GM12878 (cell line): ENCODE measurements around the gene OR4D1. TPM values are rescaled to one million over a fixed set of nuclear protein-coding genes. Genes with fewer than 3 reads are reported as not detected.

Source experiments
- ATAC-seq: fragments of 200-7000 bp; cut with Tn5 transposase; 3 replicates; pipeline ENCODE4 v1.9.1; 2020; ENCODE audit warnings: mild to moderate bottlenecking, moderate library complexity
- BruUV-seq: library from RNA; stranded (reverse); fragments of 400-500 nt; replicated peaks from 2 replicates; lab custom pipeline; 2021; lab: Mats Ljungman, UMichigan
- CTCF ChIA-PET: fragments of 300-600 bp; sonication (Branson Sonifier 250); formaldehyde crosslinking; extraction: SDS; loops from one replicate; lab custom pipeline; 2021; ENCODE audit warnings: inconsistent platforms; lab: Yijun Ruan, JAX
- POLR2A ChIA-PET: fragments of 350-600 bp; formaldehyde crosslinking; extraction: SDS; loops from one replicate; lab custom pipeline; 2021; ENCODE audit warnings: inconsistent platforms; lab: Charles Lee
- RAD21 ChIA-PET: fragments of 300-600 bp; sonication (Branson Sonifier 250); formaldehyde crosslinking; loops from one replicate; lab custom pipeline; 2023; ENCODE audit warnings: antibody characterized with exemption; ENCODE audit not compliant: unreplicated experiment; lab: Charles Lee
- SMC1A ChIA-PET: fragments of 300-600 bp; sonication (Branson Sonifier 250); formaldehyde crosslinking; loops from one replicate; lab custom pipeline; 2023; ENCODE audit not compliant: unreplicated experiment, uncharacterized antibody; lab: Charles Lee
- DNase-seq: peaks from one replicate; pipeline ENCODE4 v3.0.0-alpha.2; 2011; ENCODE audit warnings: low read depth, low spot score
- FAIRE-seq: peaks from 3 replicates; lab custom pipeline; 2011; peaks lifted over from hg19 to GRCh38; lab: Jason Lieb, UNC
- H2AFZ ChIP-seq: 2 replicates; pipeline ENCODE4 v1.6.0; 2011; ENCODE audit warnings: low read depth, low read length, control low read depth; ENCODE audit not compliant: control insufficient read depth
- H3K27ac ChIP-seq: 2 replicates; pipeline ENCODE4 v1.5.1; 2011; ENCODE audit warnings: control low read depth; ENCODE audit not compliant: control insufficient read depth, insufficient read depth
- H3K27me3 ChIP-seq, 2 experiments: replicated peaks in 1 of 2; 2 replicates each; pipeline versions ENCODE4 v1.6.0 to v1.6.1; 2011; ENCODE audit warnings: low read length in 1 of 2; ENCODE audit not compliant: control insufficient read depth in 2 of 2, insufficient read depth in 2 of 2
- H3K36me3 ChIP-seq, 2 experiments: 2 replicates each; pipeline ENCODE4 v1.5.1; 2011; ENCODE audit warnings: low read length in 1 of 2; ENCODE audit not compliant: control insufficient read depth in 2 of 2, insufficient read depth in 2 of 2
- H3K4me1 ChIP-seq: 2 replicates; pipeline ENCODE4 v1.6.1; 2011; ENCODE audit warnings: mild to moderate bottlenecking, low read length, moderate library complexity, mixed read lengths; ENCODE audit not compliant: control insufficient read depth, insufficient read depth
- H3K4me2 ChIP-seq: 2 replicates; pipeline ENCODE4 v1.6.0; 2011; ENCODE audit warnings: control low read depth; ENCODE audit not compliant: control insufficient read depth, insufficient read depth
- H3K4me3 ChIP-seq: fragments of 200-600 bp; sonication (generic); 2 replicates; pipeline ENCODE4 v1.5.1; 2016
- H3K79me2 ChIP-seq: 2 replicates; pipeline ENCODE4 v1.6.0; 2011; ENCODE audit warnings: low read length; ENCODE audit not compliant: control insufficient read depth, insufficient read depth
- H3K9ac ChIP-seq: 2 replicates; pipeline ENCODE4 v1.8.0; 2011; ENCODE audit warnings: low read length, control low read depth, mixed read lengths; ENCODE audit not compliant: control insufficient read depth, insufficient read depth
- H3K9me3 ChIP-seq: replicated peaks from 3 replicates; pipeline ENCODE4 v1.5.1; 2011; ENCODE audit warnings: mild to moderate bottlenecking, low read length; ENCODE audit not compliant: control insufficient read depth, insufficient read depth
- H4K20me1 ChIP-seq: 2 replicates; pipeline ENCODE4 v1.6.0; 2011; ENCODE audit not compliant: control insufficient read depth, insufficient read depth
- BCL11A ChIP-seq: IDR thresholded peaks from 2 replicates; pipeline ENCODE4 v1.6.1; 2011; ENCODE audit warnings: low read depth, low read length
- BHLHE40 ChIP-seq, 2 experiments: fragments of 450-650 bp in 1 of 2; IDR thresholded peaks; 2 replicates each; pipeline ENCODE4 v1.6.1; 2011 to 2017; ENCODE audit warnings: low read depth in 2 of 2, borderline replicate concordance in 1 of 2, improper control_type of control experiment in 1 of 2, low read length in 1 of 2, mild to moderate bottlenecking in 1 of 2
- CEBPB ChIP-seq, 2 experiments: fragments of 150-350 bp in 1 of 2; IDR thresholded peaks; 2 replicates each; pipeline ENCODE4 v1.6.1; 2012 to 2014; ENCODE audit warnings: low read depth in 2 of 2, low read length in 2 of 2, borderline replicate concordance in 1 of 2, inconsistent platforms in 1 of 2
- EED ChIP-seq: sonication (generic); IDR thresholded peaks from 2 replicates; pipeline ENCODE4 v1.6.1; 2016; ENCODE audit warnings: antibody characterized with exemption, low read depth
- GATAD2B ChIP-seq: fragments of 450-650 bp; conservative IDR thresholded peaks from 2 replicates; pipeline ENCODE4 v1.6.1; 2017; ENCODE audit warnings: low read depth, mild to moderate bottlenecking, moderate library complexity
- HDAC2 ChIP-seq: fragments of 200-600 bp; sonication (generic); IDR thresholded peaks from 2 replicates; pipeline ENCODE4 v1.6.1; 2017
- MXI1 ChIP-seq: fragments of 150-350 bp; IDR thresholded peaks from 2 replicates; pipeline ENCODE4 v1.6.1; 2011; ENCODE audit warnings: low read depth, mild to moderate bottlenecking, inconsistent platforms, low read length, improper control_type of control experiment
- PML ChIP-seq: IDR thresholded peaks from 2 replicates; pipeline ENCODE4 v1.6.1; 2012; ENCODE audit warnings: low read length, inconsistent platforms
- RELA ChIP-seq: fragments of 450-650 bp; IDR thresholded peaks from 2 replicates; pipeline ENCODE4 v1.8.0; 2014; ENCODE audit warnings: borderline replicate concordance; ENCODE audit not compliant: partially characterized antibody
- RFX5 ChIP-seq: IDR thresholded peaks from 2 replicates; pipeline ENCODE4 v1.6.1; 2011; ENCODE audit warnings: low read depth, low read length, improper control_type of control experiment
- SMAD5 ChIP-seq: IDR thresholded peaks from 2 replicates; pipeline ENCODE4 v1.6.1; 2016; ENCODE audit warnings: antibody characterized with exemption, low read depth
- TAF1 ChIP-seq: IDR thresholded peaks from 2 replicates; pipeline ENCODE4 v1.6.1; 2011; ENCODE audit warnings: mild to moderate bottlenecking, low read depth, low read length, borderline replicate concordance
- TARDBP ChIP-seq: IDR thresholded peaks from 2 replicates; pipeline ENCODE4 v1.6.1; 2016; ENCODE audit warnings: borderline replicate concordance
- ZNF207 ChIP-seq: fragments of 450-650 bp; IDR thresholded peaks from 2 replicates; pipeline ENCODE4 v1.6.1; 2014; ENCODE audit warnings: antibody characterized with exemption, mild to moderate bottlenecking, borderline replicate concordance
- ZNF217 ChIP-seq: fragments of 450-650 bp; IDR thresholded peaks from 2 replicates; pipeline ENCODE4 v1.6.1; 2017; ENCODE audit warnings: antibody characterized with exemption, mild to moderate bottlenecking
- WGBS: methylation state at CpG from one replicate; pipeline ENCODE4 v1.1.6; 2016; ENCODE audit warnings: low lambda C conversion rate; ENCODE audit not compliant: insufficient replicate concordance, insufficient coverage; ENCODE audit errors: missing lambda C conversion rate; 5-methylcytosine and 5-hydroxymethylcytosine counted together
- in situ Hi-C: fragments of 300-500 bp; cut with MboI; formaldehyde crosslinking; loops from 9 replicates; pipeline ENCODE4 v1.14.3; 2018; ENCODE audit warnings: mixed read lengths
- intact Hi-C: fragments of 100-400 bp; cut with micrococcal nuclease; formaldehyde crosslinking; loops from one replicate; pipeline ENCODE4 v1.14.2; 2022; ENCODE audit not compliant: unreplicated experiment
- polyA plus RNA-seq, 11 experiments: library from polyadenylated mRNA; depleted of rRNA in 4 of 11; unstranded in 6 of 11; stranded (reverse) in 5 of 11; fragments of >200 nt; fragmentation: Nextera tagmentation in 4 of 11; fragmentation: Illumina TruSeq in 1 of 11; extraction: Ambion mirVana in 4 of 11; extraction: Trizol in 1 of 11; gene quantifications; 1 replicate in 1 of 11; 2 replicates in 10 of 11; pipeline versions ENCODE4 v1.2.1 to v1.2.3, GENCODE V29; 2011 to 2016; ENCODE audit warnings: inconsistent platforms in 2 of 11, missing spikeins in 2 of 11, low read depth in 1 of 11
- total RNA-seq, 4 experiments: library from RNA; depleted of rRNA in 3 of 4; stranded (reverse); fragments of >200 nt in 3 of 4; fragmentation: Illumina TruSeq in 1 of 4; extraction: Trizol in 1 of 4; gene quantifications; 2 replicates each; pipeline versions ENCODE4 v1.2.1 to v1.2.3, GENCODE V29; 2013 to 2021
- TF ChIP-seq, protein P1 (sequence below): fragments of 450-650 bp; IDR thresholded peaks from 2 replicates; pipeline ENCODE4 v1.6.1; 2017; ENCODE audit warnings: mild to moderate bottlenecking, low read depth, inconsistent platforms; ENCODE audit not compliant: poor library complexity, severe bottlenecking
- TF ChIP-seq, protein P2 (sequence below): fragments of 450-650 bp; IDR thresholded peaks from 2 replicates; pipeline ENCODE4 v1.6.1; 2018; ENCODE audit warnings: borderline replicate concordance, mild to moderate bottlenecking; ENCODE audit not compliant: partially characterized antibody
- TF ChIP-seq, protein P3 (sequence below): fragments of 450-650 bp; IDR thresholded peaks from 2 replicates; pipeline ENCODE4 v1.6.1; 2018; ENCODE audit warnings: mild to moderate bottlenecking, low read depth, moderate library complexity; ENCODE audit not compliant: partially characterized antibody

The OR4D1 gene
- total and polyA plus RNA-seq, 10 of the 15 experiments (the other 5 are each of a cell fraction or from before 2014, with no cell fraction given) = not detected

DNA sequence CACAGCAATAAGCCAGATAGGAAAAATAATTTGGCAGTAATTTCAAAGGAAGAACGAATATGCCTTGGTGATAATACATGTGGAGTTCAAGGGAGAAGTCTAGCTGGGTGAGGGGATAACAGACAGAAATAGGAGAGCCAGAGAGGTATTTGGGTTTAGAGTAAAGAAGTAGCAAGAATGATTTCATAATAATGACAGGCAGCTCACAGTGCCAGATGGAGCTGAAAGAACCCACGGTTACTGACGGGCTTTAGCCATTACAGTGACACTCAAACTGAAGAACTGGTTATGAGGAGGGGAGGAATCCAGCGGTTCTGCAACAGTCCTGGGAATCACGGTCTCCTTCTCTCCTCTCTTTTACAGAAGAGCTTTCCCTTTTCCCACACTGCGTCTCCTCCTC, 2.2 kb downstream of the OR4D1 start (continued):
- TF ChIP-seq, protein P1, sequence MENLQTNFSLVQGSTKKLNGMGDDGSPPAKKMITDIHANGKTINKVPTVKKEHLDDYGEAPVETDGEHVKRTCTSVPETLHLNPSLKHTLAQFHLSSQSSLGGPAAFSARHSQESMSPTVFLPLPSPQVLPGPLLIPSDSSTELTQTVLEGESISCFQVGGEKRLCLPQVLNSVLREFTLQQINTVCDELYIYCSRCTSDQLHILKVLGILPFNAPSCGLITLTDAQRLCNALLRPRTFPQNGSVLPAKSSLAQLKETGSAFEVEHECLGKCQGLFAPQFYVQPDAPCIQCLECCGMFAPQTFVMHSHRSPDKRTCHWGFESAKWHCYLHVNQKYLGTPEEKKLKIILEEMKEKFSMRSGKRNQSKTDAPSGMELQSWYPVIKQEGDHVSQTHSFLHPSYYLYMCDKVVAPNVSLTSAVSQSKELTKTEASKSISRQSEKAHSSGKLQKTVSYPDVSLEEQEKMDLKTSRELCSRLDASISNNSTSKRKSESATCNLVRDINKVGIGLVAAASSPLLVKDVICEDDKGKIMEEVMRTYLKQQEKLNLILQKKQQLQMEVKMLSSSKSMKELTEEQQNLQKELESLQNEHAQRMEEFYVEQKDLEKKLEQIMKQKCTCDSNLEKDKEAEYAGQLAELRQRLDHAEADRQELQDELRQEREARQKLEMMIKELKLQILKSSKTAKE = no peak
- TF ChIP-seq ZNF217 = no peak

DNA sequence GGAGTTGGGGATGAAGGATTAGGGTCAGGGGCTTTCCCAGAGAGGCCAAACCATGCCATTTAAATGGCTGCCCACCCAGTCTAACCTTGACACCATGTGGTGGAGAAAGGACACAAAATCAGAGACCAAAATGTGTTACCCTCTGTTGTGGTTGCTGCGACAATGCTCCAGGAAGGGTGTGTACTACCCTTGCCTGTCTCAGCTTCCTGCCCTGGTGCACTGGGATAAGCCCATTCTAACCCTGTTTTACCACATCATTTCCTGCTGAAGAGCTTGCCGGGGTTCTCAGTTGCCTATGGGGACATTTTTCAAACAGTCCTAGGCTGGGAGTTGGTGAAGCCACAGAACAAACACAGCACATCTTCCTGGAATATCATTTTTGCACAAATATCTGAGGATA, 4.9 kb downstream of the OR4D1 start:
- intact Hi-C loops = no loop called here
- Histone ChIP-seq H3K9ac (no peak overlapping the region), H2AFZ (no peak overlapping the region; the same call in 1 of the 2 replicates), H3K36me3 (no peaks in the 10 kb centered on the region), H3K79me2 (no peaks in the 10 kb centered on the region), H3K4me3 (no peak overlapping the region), H3K4me2 (no peak overlapping the region), H3K4me1 (no peaks in the 10 kb centered on the region), H3K27ac (no peak overlapping the region), H3K9me3 (no peaks in the 10 kb centered on the region; the same call in 2 of the 3 replicates), H4K20me1 (no peaks in the 10 kb centered on the region; the same call in 1 of the 2 replicates), H3K27me3 (peaks cover 6 to 12% of the 10 kb centered on the region in 2 experiments; a peak in 3 of 4 replicates)
- DNase-seq (no peak), FAIRE-seq (no peak), ATAC-seq (no peak)
- ChIA-PET CTCF (no interaction called here), POLR2A (no interaction called here), SMC1A (no interaction called here), RAD21 (no interaction called here)
- 0% methylated on average over 2 of the region's 2 CpGs for WGBS
- in situ Hi-C loops = no loop called here
- BruUV-seq = no TSS peak
- TF ChIP-seq BCL11A (no peak), EED (no peak), ZNF207 (no peak), HDAC2 (no peak), BHLHE40 (IDR thresholded peaks at IDR 0.05; ENCODE audit: borderline replicate concordance in 1 of 2, low read depth in 2 of 2, low read length in 1 of 2) (no peak), RELA (no peak), RFX5 (no peak), SMAD5 (no peak), MXI1 (no peak), GATAD2B (no peak), CEBPB (IDR thresholded peaks at IDR 0.05; ENCODE audit: borderline replicate concordance in 1 of 2, low read depth in 2 of 2, low read length in 2 of 2) (no peak), TAF1 (no peak), PML (no peak), TARDBP (no peak)
- TF ChIP-seq, protein P2, sequence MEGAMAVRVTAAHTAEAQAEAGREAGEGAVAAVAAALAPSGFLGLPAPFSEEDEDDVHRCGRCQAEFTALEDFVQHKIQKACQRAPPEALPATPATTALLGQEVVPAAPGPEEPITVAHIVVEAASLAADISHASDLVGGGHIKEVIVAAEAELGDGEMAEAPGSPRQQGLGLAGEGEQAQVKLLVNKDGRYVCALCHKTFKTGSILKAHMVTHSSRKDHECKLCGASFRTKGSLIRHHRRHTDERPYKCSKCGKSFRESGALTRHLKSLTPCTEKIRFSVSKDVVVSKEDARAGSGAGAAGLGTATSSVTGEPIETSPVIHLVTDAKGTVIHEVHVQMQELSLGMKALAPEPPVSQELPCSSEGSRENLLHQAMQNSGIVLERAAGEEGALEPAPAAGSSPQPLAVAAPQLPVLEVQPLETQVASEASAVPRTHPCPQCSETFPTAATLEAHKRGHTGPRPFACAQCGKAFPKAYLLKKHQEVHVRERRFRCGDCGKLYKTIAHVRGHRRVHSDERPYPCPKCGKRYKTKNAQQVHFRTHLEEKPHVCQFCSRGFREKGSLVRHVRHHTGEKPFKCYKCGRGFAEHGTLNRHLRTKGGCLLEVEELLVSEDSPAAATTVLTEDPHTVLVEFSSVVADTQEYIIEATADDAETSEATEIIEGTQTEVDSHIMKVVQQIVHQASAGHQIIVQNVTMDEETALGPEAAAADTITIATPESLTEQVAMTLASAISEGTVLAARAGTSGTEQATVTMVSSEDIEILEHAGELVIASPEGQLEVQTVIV = no peak
- TF ChIP-seq, protein P3, sequence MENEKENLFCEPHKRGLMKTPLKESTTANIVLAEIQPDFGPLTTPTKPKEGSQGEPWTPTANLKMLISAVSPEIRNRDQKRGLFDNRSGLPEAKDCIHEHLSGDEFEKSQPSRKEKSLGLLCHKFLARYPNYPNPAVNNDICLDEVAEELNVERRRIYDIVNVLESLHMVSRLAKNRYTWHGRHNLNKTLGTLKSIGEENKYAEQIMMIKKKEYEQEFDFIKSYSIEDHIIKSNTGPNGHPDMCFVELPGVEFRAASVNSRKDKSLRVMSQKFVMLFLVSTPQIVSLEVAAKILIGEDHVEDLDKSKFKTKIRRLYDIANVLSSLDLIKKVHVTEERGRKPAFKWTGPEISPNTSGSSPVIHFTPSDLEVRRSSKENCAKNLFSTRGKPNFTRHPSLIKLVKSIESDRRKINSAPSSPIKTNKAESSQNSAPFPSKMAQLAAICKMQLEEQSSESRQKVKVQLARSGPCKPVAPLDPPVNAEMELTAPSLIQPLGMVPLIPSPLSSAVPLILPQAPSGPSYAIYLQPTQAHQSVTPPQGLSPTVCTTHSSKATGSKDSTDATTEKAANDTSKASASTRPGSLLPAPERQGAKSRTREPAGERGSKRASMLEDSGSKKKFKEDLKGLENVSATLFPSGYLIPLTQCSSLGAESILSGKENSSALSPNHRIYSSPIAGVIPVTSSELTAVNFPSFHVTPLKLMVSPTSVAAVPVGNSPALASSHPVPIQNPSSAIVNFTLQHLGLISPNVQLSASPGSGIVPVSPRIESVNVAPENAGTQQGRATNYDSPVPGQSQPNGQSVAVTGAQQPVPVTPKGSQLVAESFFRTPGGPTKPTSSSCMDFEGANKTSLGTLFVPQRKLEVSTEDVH = no peak
